CD4-positive, alpha-beta T cell treated with Interleukin-6 for 4 hours (primary cell): ENCODE results near the gene CYTH2.

Experiments used
- DNase-seq: peaks from one replicate; pipeline ENCODE4 v3.0.0-alpha.2; 2020; ENCODE audit warnings: mixed read lengths

The CYTH2 gene

GRCh38 chr19:48469289-48469881 is at the start of gene CYTH2:
CYTH2 (plus strand) TSS chr19:48469369; CDS start chr19:48469508, 139 bp downstream.
- DNase-seq = peak; percentile 80

DNA sequence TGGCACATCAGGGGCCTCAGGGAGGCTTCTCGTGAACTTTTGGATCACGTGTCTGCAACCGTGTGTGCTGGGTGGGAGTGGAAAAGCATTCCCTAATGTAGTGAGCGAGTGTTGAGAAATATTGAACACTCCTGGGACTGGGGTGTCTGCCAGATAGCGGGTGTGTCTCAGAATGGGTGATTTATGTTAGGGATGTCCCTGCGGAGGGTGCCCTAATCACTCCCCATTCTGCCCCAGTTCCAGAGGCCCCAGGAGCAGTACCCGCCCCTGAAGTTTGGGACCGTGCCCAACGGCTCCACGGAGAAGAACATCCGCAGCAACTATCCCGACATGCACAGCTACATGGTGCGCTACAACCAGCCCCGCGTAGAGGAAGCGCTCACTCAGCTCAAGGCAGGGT is 47.6 kb upstream of the CYTH2 start:
- DNase-seq = no peak

DNA sequence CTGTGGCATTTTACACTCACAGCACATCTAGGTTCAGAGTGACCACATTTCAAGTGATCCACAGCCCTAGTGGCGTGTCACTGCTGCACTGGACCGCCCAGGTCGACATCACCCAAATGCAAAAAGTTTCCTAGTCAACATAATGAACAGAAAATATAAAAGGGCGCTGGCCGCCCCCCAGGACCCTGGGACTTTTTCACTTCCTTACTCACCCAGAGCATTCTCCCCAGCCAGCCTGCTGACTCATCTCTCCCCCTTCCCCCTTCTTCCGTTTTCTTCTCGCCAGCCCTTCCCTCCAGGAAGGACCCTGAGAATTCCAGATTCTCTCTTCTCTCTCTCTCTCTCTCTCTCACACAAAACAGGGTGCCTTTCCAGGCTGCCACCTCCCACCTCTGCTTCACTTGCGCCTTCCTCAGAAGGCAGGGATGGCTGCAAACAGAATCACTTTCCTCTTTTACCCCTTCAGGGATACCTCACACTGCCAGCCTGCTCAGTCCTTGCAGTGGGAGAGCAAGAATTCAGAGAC is 44.4 kb upstream of the CYTH2 start:
- no peak for DNase-seq

DNA sequence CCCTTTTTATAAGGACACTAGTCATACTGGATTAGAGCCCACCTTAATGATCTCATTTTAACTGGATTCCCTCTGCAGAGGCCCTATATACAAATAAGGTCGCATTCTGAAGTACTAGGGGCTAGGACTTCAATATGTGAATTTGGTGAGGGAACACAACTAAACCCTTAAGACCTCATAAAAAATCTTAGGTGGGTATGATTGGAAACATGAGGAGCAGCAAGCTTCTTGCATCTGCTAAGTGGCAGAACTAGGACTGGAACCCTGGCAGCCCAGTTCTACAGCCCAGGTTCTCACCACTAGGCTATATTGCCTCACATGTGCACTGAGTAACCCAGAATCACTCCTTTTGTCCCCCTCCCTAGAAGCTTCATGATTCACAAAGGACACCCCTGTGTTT is 40.5 kb upstream of the CYTH2 start:
- no peak for DNase-seq

GRCh38 chr19:48433337-48433736 is 35.8 kb upstream of the CYTH2 start:
- DNase-seq = no peak

DNA sequence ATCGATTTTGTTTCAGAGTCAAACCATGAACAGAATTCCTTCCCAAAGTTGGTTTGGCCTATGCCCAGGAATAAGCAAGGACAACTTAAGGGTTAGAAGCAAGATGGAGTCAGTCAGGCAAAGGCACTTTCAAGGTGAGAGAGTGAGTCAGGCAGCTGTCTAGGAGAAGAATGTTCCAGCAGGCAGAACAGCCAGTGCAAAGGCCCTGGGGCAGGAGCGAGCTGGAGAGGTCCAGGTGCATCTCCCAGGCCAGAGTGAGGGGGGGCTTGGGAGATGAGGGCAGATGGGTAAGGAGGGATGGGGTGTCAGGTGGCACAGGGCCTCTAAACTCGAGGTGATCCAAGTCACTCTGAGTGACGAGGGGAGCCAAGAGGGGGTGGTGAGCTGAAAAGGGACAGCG is 32.6 kb upstream of the CYTH2 start:
- DNase-seq = no peak

DNA sequence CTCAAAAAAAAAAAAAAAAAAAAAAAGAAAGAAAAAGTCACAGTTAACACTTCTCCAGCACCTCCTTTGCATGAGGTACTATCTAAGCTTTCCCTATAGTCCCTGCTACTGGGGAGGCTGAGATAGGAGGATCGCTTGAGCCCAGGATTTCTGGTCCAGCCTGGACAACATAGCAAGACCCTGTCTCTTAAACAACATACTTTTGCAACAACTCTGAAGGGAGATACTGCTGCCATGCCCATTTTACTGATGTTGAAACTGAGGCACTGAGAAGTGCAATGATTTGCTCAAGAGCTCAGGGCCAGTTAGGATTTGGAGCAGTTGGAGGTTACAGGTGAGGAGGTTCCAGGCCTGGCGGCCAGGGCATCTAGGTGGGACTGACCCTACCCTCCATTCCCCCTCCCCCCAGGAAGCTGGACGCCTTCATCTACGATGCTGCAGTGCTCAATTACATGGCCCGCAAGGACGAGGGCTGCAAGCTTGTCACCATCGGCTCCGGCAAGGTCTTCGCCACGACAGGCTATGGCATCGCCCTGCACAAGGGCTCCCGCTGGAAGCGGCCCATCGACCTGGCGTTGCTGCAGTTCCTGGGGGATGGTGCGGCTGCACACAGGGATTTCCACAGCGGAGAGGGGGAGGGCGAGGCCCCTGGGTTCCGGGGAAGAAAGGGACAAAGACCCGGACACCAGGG is 27.7 kb upstream of the CYTH2 start:
- DNase-seq = no peak

DNA sequence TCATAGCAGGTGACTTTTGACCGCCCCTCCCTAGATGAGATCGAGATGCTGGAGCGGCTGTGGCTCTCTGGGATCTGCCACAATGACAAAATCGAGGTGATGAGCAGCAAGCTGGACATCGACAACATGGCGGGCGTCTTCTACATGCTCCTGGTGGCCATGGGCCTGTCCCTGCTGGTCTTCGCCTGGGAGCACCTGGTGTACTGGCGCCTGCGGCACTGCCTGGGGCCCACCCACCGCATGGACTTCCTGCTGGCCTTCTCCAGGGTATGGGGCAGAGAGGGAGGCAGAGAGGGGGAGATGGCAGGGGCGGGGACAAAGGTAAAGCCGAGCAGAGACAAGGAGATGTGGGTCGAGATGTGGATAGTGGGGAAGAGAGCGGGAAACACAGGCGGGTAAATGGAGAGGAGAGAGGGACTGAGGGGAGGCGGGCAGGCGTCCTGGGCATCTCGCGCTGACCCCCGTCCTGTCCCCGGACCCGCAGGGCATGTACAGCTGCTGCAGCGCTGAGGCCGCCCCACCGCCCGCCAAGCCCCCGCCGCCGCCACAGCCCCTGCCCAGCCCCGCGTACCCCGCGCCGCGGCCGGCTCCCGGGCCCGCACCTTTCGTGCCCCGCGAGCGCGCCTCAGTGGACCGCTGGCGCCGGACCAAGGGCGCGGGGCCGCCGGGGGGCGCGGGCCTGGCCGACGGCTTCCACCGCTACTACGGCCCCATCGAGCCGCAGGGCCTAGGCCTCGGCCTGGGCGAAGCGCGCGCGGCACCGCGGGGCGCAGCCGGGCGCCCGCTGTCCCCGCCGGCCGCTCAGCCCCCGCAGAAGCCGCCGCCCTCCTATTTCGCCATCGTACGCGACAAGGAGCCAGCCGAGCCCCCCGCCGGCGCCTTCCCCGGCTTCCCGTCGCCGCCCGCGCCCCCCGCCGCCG is 26.8 kb upstream of the CYTH2 start:
- DNase-seq = no peak

DNA sequence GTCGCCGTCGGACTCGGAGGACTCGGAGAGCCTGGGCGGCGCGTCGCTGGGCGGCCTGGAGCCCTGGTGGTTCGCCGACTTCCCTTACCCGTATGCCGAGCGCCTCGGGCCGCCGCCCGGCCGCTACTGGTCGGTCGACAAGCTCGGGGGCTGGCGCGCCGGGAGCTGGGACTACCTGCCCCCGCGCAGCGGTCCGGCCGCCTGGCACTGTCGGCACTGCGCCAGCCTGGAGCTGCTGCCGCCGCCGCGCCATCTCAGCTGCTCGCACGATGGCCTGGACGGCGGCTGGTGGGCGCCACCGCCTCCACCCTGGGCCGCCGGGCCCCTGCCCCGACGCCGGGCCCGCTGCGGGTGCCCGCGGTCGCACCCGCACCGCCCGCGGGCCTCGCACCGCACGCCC is 25.9 kb upstream of the CYTH2 start:
- peak; percentile 22 for DNase-seq

- no peak for DNase-seq
Observed at GRCh38 chr19:48443731-48444128, 25.4 kb upstream of the CYTH2 start.

- no peak for DNase-seq
Observed at GRCh38 chr19:48444129-48444935, 24.8 kb upstream of the CYTH2 start.

DNA sequence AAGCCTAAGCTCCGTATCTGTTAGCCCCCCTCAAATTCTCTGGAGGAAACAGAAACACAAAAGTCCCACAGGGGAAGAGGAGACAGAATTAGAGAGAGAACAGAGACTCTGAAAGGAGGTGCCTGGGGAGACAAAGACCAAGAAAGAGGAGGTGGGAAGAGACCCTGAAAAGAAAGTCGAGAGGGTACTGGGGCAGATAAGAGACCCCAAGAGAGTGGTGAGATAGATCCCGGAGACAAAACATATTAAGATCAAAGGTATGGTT is 24.3 kb upstream of the CYTH2 start:
- no peak for DNase-seq

- no peak for DNase-seq
Observed at GRCh38 chr19:48445256-48445605, 23.9 kb upstream of the CYTH2 start.

DNA sequence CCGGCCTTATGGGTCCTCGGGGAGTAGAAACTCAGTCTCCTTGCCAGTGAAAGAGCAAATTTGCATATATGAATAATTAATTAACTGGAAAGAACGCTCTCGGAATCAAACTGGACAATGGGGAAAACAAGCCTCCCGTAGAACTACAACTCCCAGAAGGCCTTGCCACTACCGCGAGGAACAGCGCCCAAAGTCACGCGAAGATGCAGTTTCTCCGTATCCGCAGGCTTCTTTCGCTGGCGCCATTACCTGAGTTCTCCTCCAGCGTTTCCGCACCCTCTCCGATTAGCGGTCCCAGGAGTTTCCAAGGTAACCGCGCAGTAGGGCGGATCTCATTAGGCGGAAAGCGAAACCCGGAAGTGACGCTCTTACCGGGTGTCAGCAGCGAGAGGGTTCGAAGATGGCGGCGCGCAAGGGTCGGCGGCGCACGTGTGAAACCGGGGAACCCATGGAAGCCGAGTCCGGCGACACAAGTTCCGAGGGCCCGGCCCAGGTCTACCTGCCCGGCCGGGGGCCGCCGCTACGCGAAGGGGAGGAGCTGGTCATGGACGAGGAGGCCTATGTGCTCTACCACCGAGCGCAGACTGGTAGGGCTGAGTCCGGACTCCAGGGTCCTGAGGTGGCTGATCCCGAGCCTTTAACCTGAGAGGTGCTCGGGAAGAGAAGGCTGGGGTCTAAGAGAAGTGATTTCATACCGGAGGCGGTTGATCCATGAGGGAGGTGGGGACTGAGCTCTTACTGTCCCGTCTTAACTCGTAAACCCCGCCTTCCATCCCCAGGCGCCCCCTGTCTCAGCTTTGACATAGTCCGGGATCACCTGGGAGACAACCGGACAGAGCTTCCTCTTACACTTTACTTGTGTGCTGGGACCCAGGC is 23.3 kb upstream of the CYTH2 start, which contains the start of gene GRWD1:
Gene GRWD1 (plus strand): TSS at position 378 of the 876 bp plus-strand sequence. CDS start 23 bp downstream, at position 401.
- peak; percentile 96 for DNase-seq

GRCh38 chr19:48446579-48446978 is 22.6 kb upstream of the CYTH2 start:
- DNase-seq = no peak

GRCh38 chr19:48448563-48448962 is 20.6 kb upstream of the CYTH2 start:
- no peak for DNase-seq

- no peak for DNase-seq
Observed at GRCh38 chr19:48450441-48450840, 18.7 kb upstream of the CYTH2 start.

- no peak for DNase-seq
Observed at GRCh38 chr19:48450863-48451262, 18.3 kb upstream of the CYTH2 start.

DNA sequence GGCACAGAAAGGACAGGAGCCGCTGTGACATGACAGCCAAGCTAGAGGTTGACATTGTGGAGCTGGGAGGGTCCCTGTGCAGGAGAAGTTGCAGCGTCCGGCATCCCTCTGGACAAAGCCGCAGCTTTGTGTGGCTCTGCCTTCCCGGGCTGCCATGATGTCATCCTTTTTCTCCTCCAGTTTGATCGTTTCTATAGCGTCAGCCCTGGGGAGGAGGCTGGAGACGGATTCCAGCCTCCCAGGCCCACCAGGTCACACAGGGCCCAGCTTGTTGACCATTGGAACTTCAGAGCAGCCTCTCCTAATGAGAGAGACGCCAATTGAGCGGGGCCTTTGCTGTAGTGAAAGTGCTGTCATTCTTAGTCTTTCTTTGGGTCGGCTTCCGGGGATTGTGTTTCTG is 17.5 kb upstream of the CYTH2 start:
- DNase-seq = no peak

DNA sequence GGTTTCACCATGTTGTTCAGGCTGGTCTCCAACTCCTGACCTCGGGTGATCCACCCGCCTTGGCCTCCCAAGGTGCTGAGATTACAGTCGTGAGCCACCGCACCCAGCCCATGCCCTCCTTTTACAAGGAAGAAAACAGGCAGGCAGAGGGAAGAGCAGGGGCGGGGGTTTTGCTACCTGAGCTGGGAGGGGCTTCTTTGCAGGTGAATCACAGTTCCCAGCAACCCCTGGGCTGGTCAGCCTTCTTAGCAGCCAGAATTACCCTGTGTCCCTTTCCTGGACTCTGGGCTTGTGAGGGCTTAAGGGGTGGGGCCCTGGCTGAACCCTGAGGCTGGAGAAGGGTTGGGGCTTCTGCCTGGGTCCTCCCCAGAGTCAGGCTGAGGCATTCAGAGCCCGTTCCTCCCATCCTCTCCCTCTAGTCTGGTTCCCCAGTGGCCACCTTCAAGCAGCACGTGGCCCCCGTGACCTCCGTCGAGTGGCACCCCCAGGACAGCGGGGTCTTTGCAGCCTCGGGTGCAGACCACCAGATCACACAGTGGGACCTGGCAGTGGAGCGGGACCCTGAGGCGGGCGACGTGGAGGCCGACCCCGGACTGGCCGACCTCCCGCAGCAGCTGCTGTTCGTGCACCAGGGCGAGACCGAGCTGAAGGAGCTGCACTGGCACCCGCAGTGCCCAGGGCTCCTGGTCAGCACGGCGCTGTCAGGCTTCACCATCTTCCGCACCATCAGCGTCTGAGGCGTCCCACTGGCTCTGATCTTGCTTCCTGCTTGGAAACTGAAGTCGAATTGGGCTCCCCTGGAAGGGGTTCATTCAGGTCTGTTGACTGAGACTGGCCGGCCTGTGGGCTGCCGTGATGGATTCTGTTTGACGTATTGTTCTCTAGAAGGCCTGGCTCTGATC is 16.6 kb upstream of the CYTH2 start:
- DNase-seq = no peak
